Measurements from ENCODE around the gene GPC6. TPM values are rescaled to one million over a fixed set of nuclear protein-coding genes. Genes with fewer than 3 reads are reported as not detected.

GPC6 gene
- polyA plus RNA-seq, 1 donor: 26.7 TPM

- H3K9me3 ChIP-seq (ENCODE audit: control insufficient read depth, low read depth, low read length): no peaks in the 10 kb centered on the region
- H3K4me1 ChIP-seq (ENCODE audit: control insufficient read depth, insufficient read depth, low read length): no peaks in the 10 kb centered on the region
- no peak overlapping the region for H3K27ac ChIP-seq (ENCODE audit: low read length)
- no peak overlapping the region for H3K4me3 ChIP-seq (ENCODE audit: low read length)
- no peaks in the 10 kb centered on the region for H3K36me3 ChIP-seq (ENCODE audit: control insufficient read depth, insufficient read depth, low read length)
- H3K27me3 ChIP-seq (ENCODE audit: control insufficient read depth, insufficient read depth, low read length): no peaks in the 10 kb centered on the region
- no CpG with 5 or more reads among the region's 3 CpGs for WGBS (ENCODE audit: insufficient coverage, low lambda C conversion rate)
- no peak for DNase-seq
Measured at GRCh38 chr13:93794197-93794885, 567.7 kb downstream of the GPC6 start.

GRCh38 chr13:93797463-93797862 is 570.9 kb downstream of the GPC6 start:
- no peak overlapping the region for H3K27ac ChIP-seq (ENCODE audit: low read length)
- no peak overlapping the region for H3K4me3 ChIP-seq (ENCODE audit: low read length)
- no peaks in the 10 kb centered on the region for H3K4me1 ChIP-seq (ENCODE audit: control insufficient read depth, insufficient read depth, low read length)
- H3K36me3 ChIP-seq (ENCODE audit: control insufficient read depth, insufficient read depth, low read length): no peaks in the 10 kb centered on the region
- DNase-seq: no peak
- no peaks in the 10 kb centered on the region for H3K27me3 ChIP-seq (ENCODE audit: control insufficient read depth, insufficient read depth, low read length)
- 71% methylated on average over 1 of the region's 2 CpGs for WGBS (ENCODE audit: insufficient coverage, low lambda C conversion rate)
- H3K9me3 ChIP-seq (ENCODE audit: control insufficient read depth, low read depth, low read length): no peaks in the 10 kb centered on the region

GRCh38 chr13:93800342-93800741 is 573.7 kb downstream of the GPC6 start:
- Histone ChIP-seq H3K36me3 (ENCODE audit: control insufficient read depth, insufficient read depth, low read length) (no peaks in the 10 kb centered on the region), H3K27ac (ENCODE audit: low read length) (no peak overlapping the region), H3K4me1 (ENCODE audit: control insufficient read depth, insufficient read depth, low read length) (no peaks in the 10 kb centered on the region), H3K27me3 (ENCODE audit: control insufficient read depth, insufficient read depth, low read length) (no peaks in the 10 kb centered on the region), H3K9me3 (ENCODE audit: control insufficient read depth, low read depth, low read length) (no peaks in the 10 kb centered on the region), H3K4me3 (ENCODE audit: low read length) (no peak overlapping the region)
- 100% methylated on average over 1 of the region's 3 CpGs for WGBS (ENCODE audit: insufficient coverage, low lambda C conversion rate)
- no peak for DNase-seq

GRCh38 chr13:93805736-93806135 is 579.1 kb downstream of the GPC6 start:
- Histone ChIP-seq H3K36me3 (ENCODE audit: control insufficient read depth, insufficient read depth, low read length) (no peaks in the 10 kb centered on the region), H3K4me1 (ENCODE audit: control insufficient read depth, insufficient read depth, low read length) (no peaks in the 10 kb centered on the region), H3K4me3 (ENCODE audit: low read length) (no peak overlapping the region), H3K9me3 (ENCODE audit: control insufficient read depth, low read depth, low read length) (no peaks in the 10 kb centered on the region), H3K27me3 (ENCODE audit: control insufficient read depth, insufficient read depth, low read length) (no peaks in the 10 kb centered on the region), H3K27ac (ENCODE audit: low read length) (no peak overlapping the region)
- WGBS (ENCODE audit: insufficient coverage, low lambda C conversion rate): no CpG with 5 or more reads among the region's 2 CpGs
- DNase-seq: no peak

- no peak for DNase-seq
- 40% methylated on average over 1 of the region's 1 CpG for WGBS (ENCODE audit: insufficient coverage, low lambda C conversion rate)
Measured at GRCh38 chr13:93806861-93807260, 580.3 kb downstream of the GPC6 start.

GRCh38 chr13:93810264-93810663 is 583.7 kb downstream of the GPC6 start:
- no peaks in the 10 kb centered on the region for H3K27me3 ChIP-seq (ENCODE audit: control insufficient read depth, insufficient read depth, low read length)
- H3K4me1 ChIP-seq (ENCODE audit: control insufficient read depth, insufficient read depth, low read length): no peaks in the 10 kb centered on the region

More at GRCh38 chr13:93806861-93807260, 580.3 kb downstream of the GPC6 start:
- H3K36me3 ChIP-seq (ENCODE audit: control insufficient read depth, insufficient read depth, low read length): no peaks in the 10 kb centered on the region
- no peaks in the 10 kb centered on the region for H3K4me1 ChIP-seq (ENCODE audit: control insufficient read depth, insufficient read depth, low read length)
- no peak overlapping the region for H3K4me3 ChIP-seq (ENCODE audit: low read length)
- no peak overlapping the region for H3K27ac ChIP-seq (ENCODE audit: low read length)
- H3K9me3 ChIP-seq (ENCODE audit: control insufficient read depth, low read depth, low read length): no peaks in the 10 kb centered on the region
- no peaks in the 10 kb centered on the region for H3K27me3 ChIP-seq (ENCODE audit: control insufficient read depth, insufficient read depth, low read length)

GRCh38 chr13:93811071-93811737 is 584.6 kb downstream of the GPC6 start:
- Histone ChIP-seq H3K36me3 (ENCODE audit: control insufficient read depth, insufficient read depth, low read length) (no peaks in the 10 kb centered on the region), H3K4me3 (ENCODE audit: low read length) (no peak overlapping the region), H3K27me3 (ENCODE audit: control insufficient read depth, insufficient read depth, low read length) (no peaks in the 10 kb centered on the region), H3K27ac (ENCODE audit: low read length) (no peak overlapping the region), H3K4me1 (ENCODE audit: control insufficient read depth, insufficient read depth, low read length) (no peaks in the 10 kb centered on the region), H3K9me3 (ENCODE audit: control insufficient read depth, low read depth, low read length) (no peaks in the 10 kb centered on the region)
- no peak for DNase-seq
- 100% methylated on average over 1 of the region's 3 CpGs for WGBS (ENCODE audit: insufficient coverage, low lambda C conversion rate)

More at GRCh38 chr13:93810264-93810663, 583.7 kb downstream of the GPC6 start:
- Histone ChIP-seq H3K4me3 (ENCODE audit: low read length) (no peak overlapping the region), H3K36me3 (ENCODE audit: control insufficient read depth, insufficient read depth, low read length) (no peaks in the 10 kb centered on the region), H3K27ac (ENCODE audit: low read length) (no peak overlapping the region), H3K9me3 (ENCODE audit: control insufficient read depth, low read depth, low read length) (no peaks in the 10 kb centered on the region)
- 100% methylated on average over 2 of the region's 4 CpGs for WGBS (ENCODE audit: insufficient coverage, low lambda C conversion rate)
- no peak for DNase-seq

GRCh38 chr13:93811738-93812112 is 585.1 kb downstream of the GPC6 start:
- Histone ChIP-seq H3K4me1 (ENCODE audit: control insufficient read depth, insufficient read depth, low read length) (no peaks in the 10 kb centered on the region), H3K4me3 (ENCODE audit: low read length) (no peak overlapping the region), H3K27ac (ENCODE audit: low read length) (no peak overlapping the region), H3K27me3 (ENCODE audit: control insufficient read depth, insufficient read depth, low read length) (no peaks in the 10 kb centered on the region), H3K9me3 (ENCODE audit: control insufficient read depth, low read depth, low read length) (no peaks in the 10 kb centered on the region), H3K36me3 (ENCODE audit: control insufficient read depth, insufficient read depth, low read length) (no peaks in the 10 kb centered on the region)
- WGBS (ENCODE audit: insufficient coverage, low lambda C conversion rate): no CpG with 5 or more reads among the region's 3 CpGs
- no peak for DNase-seq

- no peak for DNase-seq
- H3K4me1 ChIP-seq (ENCODE audit: control insufficient read depth, insufficient read depth, low read length): no peaks in the 10 kb centered on the region
- H3K4me3 ChIP-seq (ENCODE audit: low read length): no peak overlapping the region
- no CpG with 5 or more reads among the region's 3 CpGs for whole genome bisulfite sequencing (ENCODE audit: insufficient coverage, low lambda C conversion rate)
- H3K36me3 ChIP-seq (ENCODE audit: control insufficient read depth, insufficient read depth, low read length): no peaks in the 10 kb centered on the region
- H3K9me3 ChIP-seq (ENCODE audit: control insufficient read depth, low read depth, low read length): no peaks in the 10 kb centered on the region
- H3K27me3 ChIP-seq (ENCODE audit: control insufficient read depth, insufficient read depth, low read length): no peaks in the 10 kb centered on the region
- H3K27ac ChIP-seq (ENCODE audit: low read length): no peak overlapping the region
Measured at GRCh38 chr13:93814658-93815057, 588.1 kb downstream of the GPC6 start.

- Histone ChIP-seq H3K27me3 (ENCODE audit: control insufficient read depth, insufficient read depth, low read length) (no peaks in the 10 kb centered on the region), H3K36me3 (ENCODE audit: control insufficient read depth, insufficient read depth, low read length) (no peaks in the 10 kb centered on the region), H3K4me3 (ENCODE audit: low read length) (no peak overlapping the region), H3K9me3 (ENCODE audit: control insufficient read depth, low read depth, low read length) (no peaks in the 10 kb centered on the region), H3K27ac (ENCODE audit: low read length) (no peak overlapping the region), H3K4me1 (ENCODE audit: control insufficient read depth, insufficient read depth, low read length) (no peaks in the 10 kb centered on the region)
- DNase-seq: no peak
- WGBS (ENCODE audit: insufficient coverage, low lambda C conversion rate): no CpG with 5 or more reads among the region's 3 CpGs
Measured at GRCh38 chr13:93818345-93818744, 591.7 kb downstream of the GPC6 start.
